ENCODE measurements around the gene PDPR. TPM values are rescaled to one million over a fixed set of nuclear protein-coding genes. Genes with fewer than 3 reads are reported as not detected.
"Not testable (repeated sequence)": the region's sequence is repeated elsewhere in the genome, so short reads cannot be mapped to it uniquely, and the experiment has no call there.

Gene PDPR
- polyA plus RNA-seq, 1 of the 3 experiments (the other 2 are of a cell fraction): 17.1 TPM

DNA sequence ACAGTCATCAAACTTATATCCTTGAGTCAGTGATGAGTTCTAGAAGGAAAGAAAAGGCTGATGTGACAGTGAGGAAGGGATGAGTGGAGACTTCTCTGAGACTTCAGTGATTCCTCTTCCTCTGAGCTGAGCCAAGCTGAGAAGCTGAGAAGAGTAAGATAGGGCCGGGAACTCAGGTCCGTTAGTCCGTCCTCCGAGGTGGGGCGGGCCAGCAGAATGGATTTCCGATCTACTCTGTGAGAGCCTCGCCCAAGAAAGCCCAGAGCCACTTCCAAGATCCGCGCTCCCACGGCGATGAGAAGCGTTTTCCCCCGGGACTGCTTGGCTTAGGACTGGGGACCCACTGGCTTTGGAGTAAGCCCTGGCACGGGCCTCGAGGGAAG is 542 bp upstream of the PDPR start:
- POLR2A ChIA-PET; H3K27ac ChIP-seq (ENCODE audit: low read depth in 2 of 2, low read length in 1 of 2); H3K4me1 ChIP-seq (ENCODE audit: control insufficient read depth in 1 of 2, insufficient read depth in 2 of 2, low read depth in 1 of 2, low read length in 1 of 2); H3K9me3 ChIP-seq; CTCF ChIA-PET; DNase-seq; H3F3A ChIP-seq (replicated peaks; ENCODE audit: insufficient read depth); H2AFZ ChIP-seq (ENCODE audit: low read depth); H3K36me3 ChIP-seq (replicated peaks in 1 of 2; ENCODE audit: control insufficient read depth in 1 of 2, insufficient read depth in 2 of 2, low read length in 1 of 2); H3K27me3 ChIP-seq (ENCODE audit: insufficient read depth); H4K20me1 ChIP-seq (ENCODE audit: insufficient read depth); H3K9me2 ChIP-seq: not testable (repeated sequence)
- Histone ChIP-seq H3K9ac (peak overlapping the region; percentile 28; the same call in 1 of the 2 replicates), H3K4me2 (peak overlapping the region; percentile 75; the same call in 1 of the 2 replicates), H3K79me2 (ENCODE audit: insufficient read depth) (peaks cover 27% of the 10 kb centered on the region), H3K4me3 (ENCODE audit: low read depth in 2 of 2, low read length in 1 of 2) (peak overlapping the region in 1 of 2 experiments; percentile 72; a peak in 2 of 4 replicates)
- no CpG with 5 or more reads among the region's 15 CpGs for WGBS (ENCODE audit: low lambda C conversion rate)

DNA sequence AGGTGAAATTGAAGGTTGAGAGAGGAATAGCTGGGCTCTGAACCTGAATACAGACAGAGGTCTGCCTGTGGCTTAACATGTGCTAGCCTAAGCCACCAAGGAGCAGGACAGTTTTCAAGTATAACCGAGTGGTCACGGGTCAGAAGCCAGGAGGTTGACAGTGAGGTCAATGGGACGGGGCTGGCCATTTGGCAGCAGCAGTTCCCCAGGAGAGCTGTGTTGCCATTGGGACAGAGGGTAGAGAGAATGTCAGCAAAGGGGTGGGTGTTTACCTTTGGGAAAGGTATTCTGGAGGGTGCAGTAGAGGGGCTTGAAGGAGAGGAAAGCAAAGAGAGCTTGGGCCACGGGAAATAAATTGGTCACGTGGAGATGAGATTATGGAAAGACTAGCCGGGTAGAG is 4.2 kb downstream of the PDPR start:
- H3K4me1 ChIP-seq (ENCODE audit: control insufficient read depth in 1 of 2, insufficient read depth in 2 of 2, low read depth in 1 of 2, low read length in 1 of 2); H3K9me2 ChIP-seq; DNase-seq; H3F3A ChIP-seq (replicated peaks; ENCODE audit: insufficient read depth); H3K9me3 ChIP-seq; H2AFZ ChIP-seq (ENCODE audit: low read depth); CTCF ChIA-PET; H3K9ac ChIP-seq; H4K20me1 ChIP-seq (ENCODE audit: insufficient read depth); H3K27ac ChIP-seq (ENCODE audit: low read depth in 2 of 2, low read length in 1 of 2); H3K4me3 ChIP-seq (ENCODE audit: low read depth in 2 of 2, low read length in 1 of 2); H3K27me3 ChIP-seq (ENCODE audit: insufficient read depth); POLR2A ChIA-PET; H3K4me2 ChIP-seq; H3K36me3 ChIP-seq (replicated peaks in 1 of 2; ENCODE audit: control insufficient read depth in 1 of 2, insufficient read depth in 2 of 2, low read length in 1 of 2): not testable (repeated sequence)
- H3K79me2 ChIP-seq (ENCODE audit: insufficient read depth): peaks cover 32% of the 10 kb centered on the region
- 95% methylated on average over 6 of the region's 6 CpGs for WGBS (ENCODE audit: low lambda C conversion rate)

DNA sequence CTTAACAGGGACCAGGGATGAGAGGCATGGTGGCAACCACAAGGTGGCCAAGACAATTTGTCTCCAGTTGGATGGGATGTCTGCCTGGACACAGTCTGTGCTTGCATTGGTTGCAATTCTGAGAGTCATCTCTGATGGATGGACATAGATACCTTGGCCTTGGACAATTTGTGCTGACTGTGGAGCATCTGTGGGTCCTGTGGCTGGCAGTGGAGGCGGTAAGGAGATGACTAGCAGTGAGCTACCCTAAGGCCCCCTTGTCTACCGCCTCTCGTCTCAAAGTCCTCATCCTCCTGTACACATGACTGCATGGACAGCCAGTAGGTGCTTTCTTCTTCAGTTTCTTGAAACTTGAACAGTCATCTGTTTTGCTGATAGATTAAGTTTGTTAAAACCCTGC is 4.6 kb downstream of the PDPR start:
- H3K27ac ChIP-seq (ENCODE audit: low read depth in 2 of 2, low read length in 1 of 2); H4K20me1 ChIP-seq (ENCODE audit: insufficient read depth); H3K9me3 ChIP-seq; H3K9ac ChIP-seq; H3K4me1 ChIP-seq (ENCODE audit: control insufficient read depth in 1 of 2, insufficient read depth in 2 of 2, low read depth in 1 of 2, low read length in 1 of 2); H2AFZ ChIP-seq (ENCODE audit: low read depth); H3K4me3 ChIP-seq (ENCODE audit: low read depth in 2 of 2, low read length in 1 of 2); H3K4me2 ChIP-seq; H3K27me3 ChIP-seq (ENCODE audit: insufficient read depth); CTCF ChIA-PET; H3F3A ChIP-seq (replicated peaks; ENCODE audit: insufficient read depth); POLR2A ChIA-PET; DNase-seq; H3K9me2 ChIP-seq: not testable (repeated sequence)
- Histone ChIP-seq H3K36me3 (replicated peaks in 1 of 2; ENCODE audit: control insufficient read depth in 1 of 2, insufficient read depth in 2 of 2, low read length in 1 of 2) (peaks cover 4 to 14% of the 10 kb centered on the region in 2 experiments), H3K79me2 (ENCODE audit: insufficient read depth) (peaks cover 32% of the 10 kb centered on the region)
- WGBS (ENCODE audit: low lambda C conversion rate): no CpG with 5 or more reads among the region's 3 CpGs

GRCh38 chr16:70120398-70120797 is 6.3 kb downstream of the PDPR start:
- CTCF ChIA-PET, POLR2A ChIA-PET: not testable (repeated sequence)
- 98% methylated on average over 8 of the region's 8 CpGs for WGBS (ENCODE audit: low lambda C conversion rate)

DNA sequence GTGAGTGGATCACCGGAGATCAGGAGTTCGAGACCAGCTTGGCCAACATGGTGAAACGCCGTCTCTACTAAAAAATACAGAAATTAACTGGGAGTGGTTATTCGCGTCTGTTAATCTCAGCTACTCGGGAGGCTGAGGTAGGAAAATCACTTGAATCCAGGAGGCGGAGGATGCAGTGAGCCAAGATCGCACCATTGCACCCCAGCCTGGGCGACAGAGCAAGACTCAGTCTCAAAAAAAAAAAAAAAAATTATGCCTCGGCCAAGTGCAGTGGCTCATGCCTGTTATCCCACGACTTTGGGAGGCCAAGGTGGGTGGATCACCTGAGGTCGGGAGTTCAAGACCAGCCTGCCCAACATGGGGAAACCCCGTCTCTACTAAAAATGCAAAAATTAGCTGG is 9.7 kb downstream of the PDPR start:
- H3K9me2 ChIP-seq; H3K9me3 ChIP-seq; H3K4me3 ChIP-seq (ENCODE audit: low read depth in 2 of 2, low read length in 1 of 2); DNase-seq; CTCF ChIA-PET; H3K79me2 ChIP-seq (ENCODE audit: insufficient read depth); H3F3A ChIP-seq (replicated peaks; ENCODE audit: insufficient read depth); H3K27me3 ChIP-seq (ENCODE audit: insufficient read depth); H3K9ac ChIP-seq; H3K27ac ChIP-seq (ENCODE audit: low read depth in 2 of 2, low read length in 1 of 2); H4K20me1 ChIP-seq (ENCODE audit: insufficient read depth); H3K4me1 ChIP-seq (ENCODE audit: control insufficient read depth in 1 of 2, insufficient read depth in 2 of 2, low read depth in 1 of 2, low read length in 1 of 2); H3K4me2 ChIP-seq; POLR2A ChIA-PET; H2AFZ ChIP-seq (ENCODE audit: low read depth): not testable (repeated sequence)
- 91% methylated on average over 14 of the region's 14 CpGs for WGBS (ENCODE audit: low lambda C conversion rate)
- H3K36me3 ChIP-seq (replicated peaks in 1 of 2; ENCODE audit: control insufficient read depth in 1 of 2, insufficient read depth in 2 of 2, low read length in 1 of 2): peaks cover 6 to 33% of the 10 kb centered on the region in 2 experiments

More at GRCh38 chr16:70120398-70120797, 6.3 kb downstream of the PDPR start:
- peaks cover 4 to 21% of the 10 kb centered on the region in 2 experiments for H3K36me3 ChIP-seq (replicated peaks in 1 of 2; ENCODE audit: control insufficient read depth in 1 of 2, insufficient read depth in 2 of 2, low read length in 1 of 2)
- H3K79me2 ChIP-seq (ENCODE audit: insufficient read depth): peaks cover 22% of the 10 kb centered on the region; the same call in 1 of the 2 replicates
- not testable (repeated sequence) for DNase-seq; H2AFZ ChIP-seq (ENCODE audit: low read depth); H3K4me2 ChIP-seq; H3K27me3 ChIP-seq (ENCODE audit: insufficient read depth); H3F3A ChIP-seq (replicated peaks; ENCODE audit: insufficient read depth); H3K9me3 ChIP-seq; H4K20me1 ChIP-seq (ENCODE audit: insufficient read depth); H3K27ac ChIP-seq (ENCODE audit: low read depth in 2 of 2, low read length in 1 of 2); H3K9me2 ChIP-seq; H3K4me1 ChIP-seq (ENCODE audit: control insufficient read depth in 1 of 2, insufficient read depth in 2 of 2, low read depth in 1 of 2, low read length in 1 of 2); H3K9ac ChIP-seq; H3K4me3 ChIP-seq (ENCODE audit: low read depth in 2 of 2, low read length in 1 of 2)

- 86% methylated on average over 11 of the region's 11 CpGs for WGBS (ENCODE audit: low lambda C conversion rate)
- not testable (repeated sequence) for H4K20me1 ChIP-seq (ENCODE audit: insufficient read depth)
Measured at GRCh38 chr16:70126226-70126625, 12.1 kb downstream of the PDPR start.

More at GRCh38 chr16:70126226-70126625, 12.1 kb downstream of the PDPR start:
- H3K27ac ChIP-seq (ENCODE audit: low read depth in 2 of 2, low read length in 1 of 2); H3K4me1 ChIP-seq (ENCODE audit: control insufficient read depth in 1 of 2, insufficient read depth in 2 of 2, low read depth in 1 of 2, low read length in 1 of 2); H2AFZ ChIP-seq (ENCODE audit: low read depth); POLR2A ChIA-PET; DNase-seq; H3F3A ChIP-seq (replicated peaks; ENCODE audit: insufficient read depth); H3K4me2 ChIP-seq; H3K9ac ChIP-seq; H3K4me3 ChIP-seq (ENCODE audit: low read depth in 2 of 2, low read length in 1 of 2); H3K9me3 ChIP-seq; H3K9me2 ChIP-seq; H3K79me2 ChIP-seq (ENCODE audit: insufficient read depth); H3K27me3 ChIP-seq (ENCODE audit: insufficient read depth): not testable (repeated sequence)
- CTCF ChIA-PET: interaction anchor here (0.6 to 1.6 kb wide), 2 partner anchors 196 to 586 kb away, joined by 3 read pairs; no protein-coding TSS in a partner anchor
- peaks cover 17 to 43% of the 10 kb centered on the region in 2 experiments for H3K36me3 ChIP-seq (replicated peaks in 1 of 2; ENCODE audit: control insufficient read depth in 1 of 2, insufficient read depth in 2 of 2, low read length in 1 of 2)
